Ovary (tissue), 9 donors: ENCODE data around the gene DENND2A. TPM values are rescaled to one million over a fixed set of nuclear protein-coding genes. Genes with fewer than 3 reads are reported as not detected.

Experiments used
- DNase-seq, 5 donors: peaks; one replicate each; pipeline ENCODE4 v3.0.0-alpha.2; 2019 to 2020
- H3K27ac ChIP-seq, 2 donors: fragments of 200-600 bp; one replicate each; pipeline versions ENCODE4 v1.5.1 to v1.8.0; 2019 to 2022
- H3K27me3 ChIP-seq: fragments of 200-600 bp; one replicate; pipeline ENCODE4 v1.8.0; 2022
- H3K36me3 ChIP-seq: fragments of 200-600 bp; sonication (generic); one replicate; pipeline ENCODE4 v1.5.1; 2019
- H3K4me1 ChIP-seq: one replicate; pipeline ENCODE4 v1.8.1; 2013; ENCODE audit warnings: mild to moderate bottlenecking, moderate library complexity; ENCODE audit not compliant: insufficient read depth
- H3K4me3 ChIP-seq: fragments of 200-600 bp; sonication (generic); one replicate; pipeline ENCODE4 v1.5.1; 2017
- H3K9me3 ChIP-seq, 2 donors: fragments of 200-600 bp in 1 of 2; sonication (generic) in 1 of 2; one replicate each; pipeline versions ENCODE4 v1.5.1 to v1.8.1; 2013 to 2019; ENCODE audit warnings: mild to moderate bottlenecking in 1 of 2, moderate library complexity in 1 of 2
- EP300 ChIP-seq: sonication (generic); formaldehyde crosslinking; IDR thresholded peaks from one replicate; pipeline ENCODE4 v1.6.1; 2017; ENCODE audit warnings: antibody characterized with exemption
- POLR2A ChIP-seq: fragments of 450-650 bp; IDR thresholded peaks from one replicate; pipeline ENCODE4 v1.6.1; 2017; ENCODE audit warnings: antibody characterized with exemption, mild to moderate bottlenecking, moderate library complexity
- WGBS, 3 donors: extraction: QIAGEN DNeasy Blood & Tissue Kit in 1 of 3; methylation state at CpG; one replicate each; pipeline versions ENCODE4 v1.1.5 to v1.1.7; 2013 to 2017; 5-methylcytosine and 5-hydroxymethylcytosine counted together
- intact Hi-C, 4 donors: fragments of 100-400 bp; cut with DNase I; formaldehyde crosslinking; loops; one replicate each; pipeline versions ENCODE4 v1.11.0 to v1.15.1; 2022 to 2023
- polyA plus RNA-seq, 2 donors: library from polyadenylated mRNA; stranded (reverse); fragments of 200-250 nt in 1 of 2; fragments of 350-450 nt in 1 of 2; fragmentation: Illumina TruSeq in 1 of 2; extraction: RNeasy Lipid Tissue Mini Kit (QIAGEN cat#74804) in 1 of 2; gene quantifications; one replicate each; pipeline ENCODE4 v1.2.3, GENCODE V29; 2013 to 2014
- total RNA-seq, 7 donors: library from RNA; depleted of rRNA in 2 of 7; stranded (reverse); fragments of >200 nt in 2 of 7; fragmentation: NEBNext Ultra II Directional in 3 of 7; extraction: Animal tissue kit (Norgen Biotek cat#: 25700) in 3 of 7; gene quantifications; one replicate each; pipeline versions ENCODE4 v1.1.0 to v1.2.4, GENCODE V29; 2016 to 2023
- TF ChIP-seq, protein P1 (sequence below), 3 donors: fragments of 450-650 bp in 2 of 3; fragments of 200-600 bp in 1 of 3; IDR thresholded peaks; one replicate each; pipeline versions ENCODE4 v1.5.1 to v1.8.0; 2016 to 2022; ENCODE audit warnings: antibody characterized with exemption in 3 of 3, mild to moderate bottlenecking in 1 of 3
- donor health status: DM: no; HTN: no; CAD: no; lungs with moderate emphysema.
- donor health status: DM: no; HTN: no; CAD: no.
- donor health status: Bipolar disorder and iron deficiency.
- donor health status: DM: yes; HTN: yes; CAD: no.
- donor health status: DM: no; HTN: no; CAD: no.
- donor health status: DM: yes; HTN: yes; CAD: no.

Gene DENND2A
- total and polyA plus RNA-seq, 9 donors: 9.8 to 61.8 (median 36.1) TPM

DNA sequence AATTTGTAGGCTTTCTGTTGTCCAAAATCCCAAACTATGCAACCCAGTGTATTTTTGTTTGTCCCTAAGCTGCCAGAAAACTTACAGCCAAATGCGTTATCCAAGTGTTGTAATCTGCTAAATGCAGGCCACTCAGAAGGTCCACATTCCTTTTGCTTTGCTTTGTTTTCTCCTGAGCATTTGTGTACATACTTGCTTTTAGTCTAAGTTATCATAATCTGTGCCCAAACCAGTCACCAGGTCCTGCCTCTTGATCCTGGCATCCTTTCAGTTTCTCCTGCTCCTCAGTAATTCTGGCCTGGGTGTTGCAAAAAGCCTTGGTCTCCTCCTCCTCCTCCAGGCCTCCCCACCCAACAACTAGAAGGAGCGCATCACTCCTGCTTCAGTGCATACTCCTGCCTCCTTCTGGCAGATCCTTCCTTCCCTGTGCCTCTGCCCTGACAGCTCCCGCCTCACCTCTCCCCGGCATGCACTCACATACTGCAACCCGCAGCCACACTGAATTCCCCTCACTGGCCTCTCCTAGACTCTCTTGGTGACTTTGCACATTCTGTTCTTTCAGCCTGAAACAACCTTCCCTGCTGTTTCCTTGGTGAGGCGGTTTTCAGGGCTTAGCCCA is 2.3 kb downstream of the DENND2A start:
- TF ChIP-seq, protein P1, sequence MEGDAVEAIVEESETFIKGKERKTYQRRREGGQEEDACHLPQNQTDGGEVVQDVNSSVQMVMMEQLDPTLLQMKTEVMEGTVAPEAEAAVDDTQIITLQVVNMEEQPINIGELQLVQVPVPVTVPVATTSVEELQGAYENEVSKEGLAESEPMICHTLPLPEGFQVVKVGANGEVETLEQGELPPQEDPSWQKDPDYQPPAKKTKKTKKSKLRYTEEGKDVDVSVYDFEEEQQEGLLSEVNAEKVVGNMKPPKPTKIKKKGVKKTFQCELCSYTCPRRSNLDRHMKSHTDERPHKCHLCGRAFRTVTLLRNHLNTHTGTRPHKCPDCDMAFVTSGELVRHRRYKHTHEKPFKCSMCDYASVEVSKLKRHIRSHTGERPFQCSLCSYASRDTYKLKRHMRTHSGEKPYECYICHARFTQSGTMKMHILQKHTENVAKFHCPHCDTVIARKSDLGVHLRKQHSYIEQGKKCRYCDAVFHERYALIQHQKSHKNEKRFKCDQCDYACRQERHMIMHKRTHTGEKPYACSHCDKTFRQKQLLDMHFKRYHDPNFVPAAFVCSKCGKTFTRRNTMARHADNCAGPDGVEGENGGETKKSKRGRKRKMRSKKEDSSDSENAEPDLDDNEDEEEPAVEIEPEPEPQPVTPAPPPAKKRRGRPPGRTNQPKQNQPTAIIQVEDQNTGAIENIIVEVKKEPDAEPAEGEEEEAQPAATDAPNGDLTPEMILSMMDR (IDR thresholded peaks at IDR 0.05): no peak
- no peak for TF ChIP-seq POLR2A
- no peak for TF ChIP-seq EP300
- Histone ChIP-seq H3K27me3 (no peaks in the 10 kb centered on the region), H3K4me1 (peaks cover 20% of the 10 kb centered on the region), H3K36me3 (no peaks in the 10 kb centered on the region), H3K4me3 (no peak overlapping the region), H3K9me3 (no peaks in the 10 kb centered on the region), H3K27ac (peak overlapping the region in 1 of 2 donors; percentile 27)
- intact Hi-C loops: loop anchor here in 1 of 4 donors (5.0 kb wide), 1 partner anchor 41 kb away; no protein-coding TSS in a partner anchor
- DNase-seq: peak in 4 of 5 donors; percentile 37 to 63 (median 49)
- 25 to 38% (median 37%) methylated on average over 6 of the region's 6 CpGs for WGBS, 3 donors

DNA sequence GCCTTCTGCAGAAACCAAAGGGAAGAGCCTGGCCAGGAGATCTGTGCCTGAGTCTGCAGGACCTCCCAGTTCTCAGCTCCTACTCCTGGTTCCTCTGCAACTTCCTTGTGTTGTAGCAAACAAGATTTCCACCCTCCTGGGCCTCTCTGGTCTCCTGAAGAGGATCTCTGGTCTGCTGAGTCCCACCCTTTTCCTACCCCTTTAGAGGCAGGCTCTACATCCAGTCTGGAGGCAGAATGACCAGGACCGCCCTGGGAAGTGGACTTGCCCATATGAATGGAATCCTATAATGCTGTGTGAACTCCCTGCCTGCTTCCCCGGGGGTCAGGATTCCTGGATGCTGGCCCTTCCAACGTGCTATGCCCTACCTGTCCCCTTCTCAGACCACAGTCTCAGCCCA is 3.2 kb downstream of the DENND2A start:
- TF ChIP-seq POLR2A: no peak
- TF ChIP-seq, protein P1 (IDR thresholded peaks at IDR 0.05): no peak
- no peak for TF ChIP-seq EP300
- H3K36me3 ChIP-seq: no peaks in the 10 kb centered on the region
- 62 to 70% (median 68%) methylated on average over 3 of the region's 3 CpGs for WGBS, 3 donors
- H3K4me1 ChIP-seq: peaks cover 20% of the 10 kb centered on the region
- peak overlapping the region in 1 of 2 donors; percentile 19 for H3K27ac ChIP-seq
- H3K27me3 ChIP-seq: no peaks in the 10 kb centered on the region
- H3K9me3 ChIP-seq: no peaks in the 10 kb centered on the region
- intact Hi-C loops: loop anchor here in 1 of 4 donors (5.0 kb wide), 1 partner anchor 40 kb away; no protein-coding TSS in a partner anchor
- no peak for DNase-seq
- no peak overlapping the region for H3K4me3 ChIP-seq

DNA sequence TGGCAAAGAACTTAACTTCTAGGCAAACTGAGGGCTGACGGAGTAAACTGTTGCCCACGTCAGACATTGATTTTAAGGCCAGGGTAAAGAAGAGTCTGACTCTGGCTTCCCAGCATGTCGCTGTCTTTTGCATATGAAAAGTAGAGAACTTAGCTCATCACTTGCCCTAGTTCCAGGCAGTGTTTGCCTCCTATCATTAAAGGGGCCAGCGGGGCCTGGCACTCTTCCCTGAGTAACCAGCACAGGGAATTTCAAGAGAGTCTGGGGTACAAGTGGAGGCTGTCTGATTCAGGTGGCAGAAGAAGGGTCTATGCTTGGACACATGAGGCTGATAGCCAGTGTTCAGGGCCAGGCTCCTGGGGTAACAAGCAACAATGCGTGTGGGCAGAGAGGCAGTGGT is 4.8 kb downstream of the DENND2A start:
- Histone ChIP-seq H3K9me3 (no peaks in the 10 kb centered on the region), H3K4me1 (peaks cover 18% of the 10 kb centered on the region), H3K27me3 (no peaks in the 10 kb centered on the region), H3K4me3 (no peak overlapping the region), H3K36me3 (no peaks in the 10 kb centered on the region), H3K27ac (no peak overlapping the region)
- DNase-seq: peak in 2 of 5 donors; percentile 25 to 50
- intact Hi-C loops: loop anchor here in 1 of 4 donors (5.0 kb wide), 1 partner anchor 39 kb away; no protein-coding TSS in a partner anchor
- TF ChIP-seq EP300: no peak
- TF ChIP-seq, protein P1 (IDR thresholded peaks at IDR 0.05): no peak
- WGBS, 3 donors: 57 to 75% (median 65%) methylated on average over 5 of the region's 5 CpGs

- Histone ChIP-seq H3K4me1 (peaks cover 18% of the 10 kb centered on the region), H3K4me3 (no peak overlapping the region), H3K27me3 (no peaks in the 10 kb centered on the region), H3K36me3 (no peaks in the 10 kb centered on the region), H3K27ac (no peak overlapping the region), H3K9me3 (no peaks in the 10 kb centered on the region)
- TF ChIP-seq, protein P1 (IDR thresholded peaks at IDR 0.05): no peak
- no peak for TF ChIP-seq EP300
- TF ChIP-seq POLR2A: no peak
- intact Hi-C loops: loop anchor here in 1 of 4 donors (5.0 kb wide), 1 partner anchor 38 kb away; no protein-coding TSS in a partner anchor
- WGBS, 3 donors: 20 to 24% (median 24%) methylated on average over 5 of the region's 5 CpGs
- peak in 1 of 5 donors; percentile 11 for DNase-seq
Observed at GRCh38 chr7:140635345-140635744, 5.3 kb downstream of the DENND2A start.
